ENCODE results near the gene SLC35B4. TPM values are rescaled to one million over a fixed set of nuclear protein-coding genes. Genes with fewer than 3 reads are reported as not detected.

SLC35B4 gene
- total RNA-seq, 4 donors from 2014 or later = 4.5 to 13.2 (median 10.2) TPM

DNA sequence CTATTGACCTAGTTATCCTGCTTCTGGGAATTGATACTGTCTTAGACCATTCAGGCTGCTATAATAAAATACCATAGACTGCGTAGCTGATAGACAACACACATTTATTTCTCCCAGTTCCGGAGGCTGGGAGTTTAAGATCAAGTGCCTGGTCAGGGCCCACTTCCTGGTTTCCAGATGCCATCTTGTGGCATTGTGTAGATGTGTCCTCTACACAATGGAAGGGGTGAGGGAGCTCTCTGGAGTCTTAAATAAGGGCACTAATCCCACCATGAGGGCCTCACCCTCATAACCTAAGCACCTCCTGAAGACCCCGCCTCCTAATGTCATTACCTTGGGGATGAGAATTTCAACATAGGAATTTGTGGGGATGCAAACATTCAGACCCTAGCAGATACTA, 62.4 kb downstream of the SLC35B4 start:
- TF ChIP-seq, protein P1, sequence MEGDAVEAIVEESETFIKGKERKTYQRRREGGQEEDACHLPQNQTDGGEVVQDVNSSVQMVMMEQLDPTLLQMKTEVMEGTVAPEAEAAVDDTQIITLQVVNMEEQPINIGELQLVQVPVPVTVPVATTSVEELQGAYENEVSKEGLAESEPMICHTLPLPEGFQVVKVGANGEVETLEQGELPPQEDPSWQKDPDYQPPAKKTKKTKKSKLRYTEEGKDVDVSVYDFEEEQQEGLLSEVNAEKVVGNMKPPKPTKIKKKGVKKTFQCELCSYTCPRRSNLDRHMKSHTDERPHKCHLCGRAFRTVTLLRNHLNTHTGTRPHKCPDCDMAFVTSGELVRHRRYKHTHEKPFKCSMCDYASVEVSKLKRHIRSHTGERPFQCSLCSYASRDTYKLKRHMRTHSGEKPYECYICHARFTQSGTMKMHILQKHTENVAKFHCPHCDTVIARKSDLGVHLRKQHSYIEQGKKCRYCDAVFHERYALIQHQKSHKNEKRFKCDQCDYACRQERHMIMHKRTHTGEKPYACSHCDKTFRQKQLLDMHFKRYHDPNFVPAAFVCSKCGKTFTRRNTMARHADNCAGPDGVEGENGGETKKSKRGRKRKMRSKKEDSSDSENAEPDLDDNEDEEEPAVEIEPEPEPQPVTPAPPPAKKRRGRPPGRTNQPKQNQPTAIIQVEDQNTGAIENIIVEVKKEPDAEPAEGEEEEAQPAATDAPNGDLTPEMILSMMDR (IDR thresholded peaks at IDR 0.05; ENCODE audit: low read depth) = no peak

DNA sequence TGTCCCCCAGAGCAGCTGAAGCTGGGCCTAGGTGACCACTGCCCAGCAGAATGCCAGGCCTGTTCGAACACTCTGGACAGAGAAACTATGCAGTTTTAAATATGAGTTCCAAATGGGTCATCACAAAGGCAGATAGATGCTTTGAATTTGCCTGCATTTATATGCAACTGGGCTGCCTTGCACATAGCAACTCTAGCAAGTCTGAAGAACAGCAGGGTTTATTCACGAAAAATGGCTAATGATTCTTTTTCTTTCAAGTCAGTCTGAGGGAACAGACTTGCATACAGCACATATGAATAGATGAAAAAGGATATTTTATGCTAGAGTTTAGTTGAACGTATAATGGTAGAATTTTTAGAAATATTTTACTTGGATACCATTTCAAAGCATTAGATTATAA, 68.5 kb downstream of the SLC35B4 start:
- TF ChIP-seq, protein P1 (IDR thresholded peaks at IDR 0.05; ENCODE audit: low read depth) = no peak

DNA sequence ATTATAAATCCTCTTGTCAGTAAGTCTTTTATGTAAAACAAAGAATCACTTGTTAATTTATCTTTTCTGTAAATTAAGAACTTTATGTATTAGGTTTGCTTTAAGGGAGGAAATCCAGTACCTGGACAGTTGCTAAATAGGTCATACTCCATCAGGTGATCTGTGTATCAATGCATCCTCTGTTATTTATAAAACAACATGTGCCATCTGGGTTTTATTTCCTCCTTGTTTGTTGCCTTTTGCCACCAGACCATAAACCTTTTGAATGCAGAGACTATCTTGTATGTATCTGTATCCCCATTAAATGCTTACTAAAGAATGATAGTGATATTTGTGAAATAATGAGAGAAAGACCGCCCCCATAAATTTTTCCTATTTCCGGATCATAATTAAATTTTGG, 70.0 kb downstream of the SLC35B4 start:
- TF ChIP-seq, protein P1 (IDR thresholded peaks at IDR 0.05; ENCODE audit: low read depth) = no peak

DNA sequence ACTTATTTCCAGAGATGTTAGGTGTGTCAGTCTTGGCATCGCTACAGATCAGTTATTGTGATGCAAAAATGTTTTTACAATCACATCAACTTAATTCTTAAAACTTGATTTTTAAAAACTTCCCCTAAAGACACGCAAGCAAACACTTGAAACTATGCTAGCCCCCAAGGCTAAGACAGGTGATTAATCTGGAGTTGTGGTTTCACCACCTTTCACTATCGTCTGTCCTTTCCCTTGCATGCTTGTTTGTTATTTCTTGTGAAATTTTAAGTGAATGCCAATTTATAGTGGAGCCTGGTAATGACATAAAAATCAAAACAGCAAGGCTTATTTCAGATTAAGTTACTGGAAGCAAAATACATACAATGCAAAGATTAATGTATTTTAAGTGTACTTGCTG, 70.4 kb downstream of the SLC35B4 start:
- TF ChIP-seq, protein P1 (IDR thresholded peaks at IDR 0.05; ENCODE audit: low read depth) = no peak

DNA sequence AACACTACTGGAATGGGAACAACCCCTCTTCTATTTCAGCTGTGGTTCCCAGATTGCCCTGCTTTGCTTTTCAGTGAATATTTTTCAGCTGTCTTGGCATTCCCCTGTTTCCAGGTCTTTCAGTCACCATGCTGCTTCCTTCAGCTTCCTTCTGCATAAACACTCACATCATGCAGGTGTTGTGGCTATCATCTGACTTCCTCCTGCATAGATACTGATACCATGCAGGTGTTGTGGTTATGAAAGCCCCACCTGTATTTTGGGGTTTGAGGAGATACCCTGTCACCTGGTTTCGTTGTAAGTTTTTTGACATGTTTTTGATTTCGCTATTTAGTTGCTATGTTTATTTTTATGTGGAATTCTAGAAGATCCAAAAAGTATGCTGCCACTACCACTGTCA, 71.5 kb downstream of the SLC35B4 start:
- TF ChIP-seq, protein P1 (IDR thresholded peaks at IDR 0.05; ENCODE audit: low read depth) = no peak

Other genes starting within 250 kb of the SLC35B4 start
- gene LRGUK, start 189.6 kb downstream of the SLC35B4 start, total RNA-seq = 1 to 10 TPM in 3 of 4 donors, under 1 TPM in 1; 0.57 to 2.2 (median 1.6) TPM
- 100 to 1,000 TPM in 3 of 4 donors, 10 to 100 TPM in 1; 90.4 to 147 (median 123) TPM for gene AKR1B1, start 142.2 kb upstream of the SLC35B4 start, total RNA-seq
- 1 to 10 TPM in 1 of 4 donors, under 1 TPM in 1, not detected in 2; 0.88 to 2.1 TPM for gene AKR1B10, start 210.6 kb upstream of the SLC35B4 start, total RNA-seq
- 1 to 10 TPM in 1 of 4 donors, not detected in 3; 2.0 TPM for gene AKR1B15, start 232.2 kb upstream of the SLC35B4 start, total RNA-seq